Heart left ventricle (tissue), 16 donors: ENCODE data around the gene NTHL1. TPM values are rescaled to one million over a fixed set of nuclear protein-coding genes. Genes with fewer than 3 reads are reported as not detected.

Experiments
- ATAC-seq, 4 donors: fragments of 200-7000 bp; cut with Tn5 transposase; one replicate each; pipeline ENCODE4 v1.9.1; 2020 to 2022; ENCODE audit warnings: moderate library complexity in 4 of 4, mild to moderate bottlenecking in 3 of 4, moderate number of reproducible peaks in 1 of 4
- DNase-seq, 5 donors: peaks; one replicate each; pipeline ENCODE4 v3.0.0-alpha.2; 2020
- H3K27ac ChIP-seq, 12 donors: fragments of 200-600 bp; sonication (generic) in 4 of 12; one replicate each; pipeline versions ENCODE4 v1.5.0 to v1.8.0; 2016 to 2022; ENCODE audit warnings: mild to moderate bottlenecking in 2 of 12
- H3K27me3 ChIP-seq, 9 donors: fragments of 200-600 bp; sonication (generic) in 2 of 9; one replicate each; pipeline versions ENCODE4 v1.5.1 to v1.8.0; 2016 to 2022; ENCODE audit warnings: mild to moderate bottlenecking in 3 of 9
- H3K36me3 ChIP-seq, 9 donors: fragments of 200-600 bp; sonication (generic) in 2 of 9; one replicate each; pipeline versions ENCODE4 v1.5.0 to v1.8.0; 2018 to 2022; ENCODE audit warnings: mild to moderate bottlenecking in 2 of 9
- H3K4me1 ChIP-seq, 12 donors: fragments of 200-600 bp; sonication (generic) in 4 of 12; one replicate each; pipeline versions ENCODE4 v1.5.0 to v1.8.0; 2016 to 2022; ENCODE audit warnings: mild to moderate bottlenecking in 3 of 12
- H3K4me3 ChIP-seq, 12 donors: fragments of 200-600 bp; sonication (generic) in 4 of 12; one replicate each; pipeline versions ENCODE4 v1.5.0 to v1.8.0; 2017 to 2022; ENCODE audit warnings: mild to moderate bottlenecking in 9 of 12, moderate library complexity in 4 of 12
- H3K9me3 ChIP-seq, 12 donors: fragments of 200-600 bp; sonication (generic) in 4 of 12; one replicate each; pipeline versions ENCODE4 v1.5.0 to v1.8.0; 2016 to 2022; ENCODE audit warnings: mild to moderate bottlenecking in 1 of 12
- CTCF ChIP-seq, 12 donors: fragments of 200-600 bp; sonication (generic) in 4 of 12; IDR thresholded peaks; one replicate each; pipeline versions ENCODE4 v1.5.0 to v1.8.0; 2018 to 2022; ENCODE audit warnings: antibody characterized with exemption in 12 of 12, mild to moderate bottlenecking in 5 of 12
- POLR2A ChIP-seq, 2 donors: fragments of 450-650 bp; IDR thresholded peaks; one replicate each; pipeline ENCODE4 v1.6.1; 2017; ENCODE audit warnings: antibody characterized with exemption in 2 of 2, mild to moderate bottlenecking in 2 of 2, moderate library complexity in 2 of 2
- WGBS, 4 donors: extraction: QIAGEN DNeasy Blood & Tissue Kit in 2 of 4; methylation state at CpG; one replicate each; pipeline versions ENCODE4 v1.1.5 to v1.1.7; 2013 to 2018; 5-methylcytosine and 5-hydroxymethylcytosine counted together
- intact Hi-C, 10 donors: fragments of 100-400 bp; cut with DNase I; formaldehyde crosslinking; loops; one replicate each; pipeline versions ENCODE4 v1.11.1 to v1.14.2; 2022
- polyA plus RNA-seq, 2 donors: library from polyadenylated mRNA; stranded (reverse); fragments of 200-250 nt; gene quantifications; one replicate each; pipeline ENCODE4 v1.2.3, GENCODE V29; 2013
- total RNA-seq, 9 donors: library from RNA; depleted of rRNA in 2 of 9; stranded (reverse); fragments of >200 nt in 2 of 9; fragmentation: NEBNext Ultra II Directional in 3 of 9; extraction: Animal tissue kit (Norgen Biotek cat#: 25700) in 3 of 9; gene quantifications; one replicate each; pipeline versions ENCODE4 v1.1.0 to v1.2.4, GENCODE V29; 2016 to 2023
- donor health status: ischemic (EF 13 %, LVEDD 7.1; RV severe dilation, severe dysfunction).
- donor health status: healthy with polysubstance abuse.
- donor health status: DM: no; HTN: yes; CAD: no.
- donor health status: DM: no; HTN: no; CAD: no.
- donor health status: ischemic (EF 25% LVEDD 6.9; RV normal size, moderate dysfunction).
- donor health status: ischemic (EF 25% LVEDD 5.7; RV mildly dilated, moderate dysfunction).
- donor health status: healthy.
- donor health status: DM: yes; HTN: yes; CAD: no.
- donor health status: ischemic (EF 35%, LVEDD 5.7; RV mildly dilated, moderate dysfunction).
- donor health status: nonischemic (EF 11% LVEDD 7.7; RV severe dilation, severe dysfunction).
- donor health status: DM: yes; HTN: yes; CAD: no.
- donor health status: PGD.
- donor health status: ischemic (EF 29% LVEDD 5.4; RV normal size, mild dysfunction).
- donor health status: nonischemic (EF 23%, LVEDD 6.1; RV moderate dilation, normal function).

Gene NTHL1
- total and polyA plus RNA-seq, 11 donors = 9.0 to 32.3 (median 12.2) TPM

- peak in 2 of 4 donors; percentile 3 to 17 for ATAC-seq
- WGBS, 4 donors = 48 to 68% (median 57%) methylated on average over 31 to 41 of the region's 41 CpGs
- Histone ChIP-seq H3K27ac (peak overlapping the region; percentile 78 to 97 (median 94)), H3K9me3 (no peaks in the 10 kb centered on the region), H3K4me3 (peak overlapping the region in 10 of 12 donors; percentile 15 to 91 (median 64)), H3K36me3 (peaks cover 2 to 53% (median 23%) of the 10 kb centered on the region in 9 donors), H3K27me3 (no peaks in the 10 kb centered on the region), H3K4me1 (peaks cover 8 to 94% (median 86%) of the 10 kb centered on the region in 12 donors)
- no peak for TF ChIP-seq POLR2A (IDR thresholded peaks at IDR 0.05)
- no peak for TF ChIP-seq CTCF (IDR thresholded peaks at IDR 0.05)
- intact Hi-C loops = no loop called here
- peak in 2 of 5 donors; percentile 73 to 75 for DNase-seq
Observed at GRCh38 chr16:2038382-2039231, 9.0 kb downstream of the NTHL1 start.

GRCh38 chr16:2037647-2038381, 9.8 kb downstream of the NTHL1 start:
- Histone ChIP-seq H3K27me3 (no peaks in the 10 kb centered on the region), H3K4me3 (peak overlapping the region in 10 of 12 donors; percentile 39 to 91 (median 64)), H3K9me3 (no peaks in the 10 kb centered on the region), H3K4me1 (peaks cover 7 to 94% (median 83%) of the 10 kb centered on the region in 12 donors), H3K36me3 (peaks cover 2 to 53% (median 23%) of the 10 kb centered on the region in 9 donors), H3K27ac (peak overlapping the region; percentile 76 to 97 (median 94))
- ATAC-seq (no peak), DNase-seq (no peak)
- 51 to 64% (median 56%) methylated on average over 23 to 29 of the region's 29 CpGs for WGBS, 4 donors
- intact Hi-C loops = no loop called here
- TF ChIP-seq POLR2A (IDR thresholded peaks at IDR 0.05) (no peak), CTCF (IDR thresholded peaks at IDR 0.05) (no peak)

GRCh38 chr16:2037115-2037514, 10.5 kb downstream of the NTHL1 start:
- 71 to 78% (median 73%) methylated on average over 11 to 15 of the region's 15 CpGs for WGBS, 4 donors
- ATAC-seq (no peak), DNase-seq (peak in 1 of 5 donors; percentile 9)
- Histone ChIP-seq H3K27ac (peak overlapping the region; percentile 79 to 97 (median 94)), H3K9me3 (no peaks in the 10 kb centered on the region), H3K36me3 (peaks cover 2 to 55% (median 27%) of the 10 kb centered on the region in 9 donors), H3K4me1 (peaks cover 3 to 96% (median 83%) of the 10 kb centered on the region in 12 donors), H3K4me3 (peak overlapping the region; percentile 39 to 91 (median 60)), H3K27me3 (no peaks in the 10 kb centered on the region)
- intact Hi-C loops = no loop called here
- TF ChIP-seq POLR2A (IDR thresholded peaks at IDR 0.05) (no peak), CTCF (IDR thresholded peaks at IDR 0.05) (no peak)
